H1 (cell line): ENCODE measurements around the gene UBE3C. TPM values are rescaled to one million over a fixed set of nuclear protein-coding genes. Genes with fewer than 3 reads are reported as not detected.

Experiments
- CTCF ChIA-PET: fragments of 300-600 bp; sonication (Branson Sonifier 250); formaldehyde crosslinking; loops from one replicate; lab custom pipeline; 2021; ENCODE audit not compliant: partially characterized antibody; lab: Charles Lee
- POLR2A ChIA-PET: fragments of 300-600 bp; sonication (Branson Sonifier 250); formaldehyde crosslinking; loops from one replicate; lab custom pipeline; 2021; ENCODE audit warnings: inconsistent platforms; ENCODE audit not compliant: partially characterized antibody; lab: Charles Lee
- DNase-seq, 2 experiments: peaks; one replicate each; pipeline versions ENCODE4 v3.0.0 to v3.0.0-alpha.2; 2010 to 2022; ENCODE audit warnings: low spot score in 2 of 2, low read depth in 1 of 2, mixed read lengths in 1 of 2
- FAIRE-seq: peaks from 2 replicates; lab custom pipeline; 2011; peaks lifted over from hg19 to GRCh38; lab: Jason Lieb, UNC
- H2AFZ ChIP-seq: 2 replicates; pipeline ENCODE4 v1.8.1; 2012; ENCODE audit warnings: low read length, inconsistent platforms
- H2AK5ac ChIP-seq: 2 replicates; pipeline ENCODE4 v1.6.1; 2013; ENCODE audit warnings: low read depth, low read length
- H2BK120ac ChIP-seq: replicated peaks from 2 replicates; pipeline ENCODE3; 2013; ENCODE audit warnings: low read depth, low read length, inconsistent platforms
- H2BK12ac ChIP-seq: 2 replicates; pipeline ENCODE4 v1.6.1; 2013; ENCODE audit warnings: low read depth, low read length
- H2BK15ac ChIP-seq: 2 replicates; pipeline ENCODE4 v1.6.1; 2013; ENCODE audit warnings: low read length
- H2BK20ac ChIP-seq: 2 replicates; pipeline ENCODE4 v1.6.1; 2013; ENCODE audit warnings: low read length
- H2BK5ac ChIP-seq: 2 replicates; pipeline ENCODE4 v1.6.1; 2013; ENCODE audit warnings: low read depth, low read length
- H3K14ac ChIP-seq: 2 replicates; pipeline ENCODE4 v1.6.1; 2013; ENCODE audit warnings: inconsistent platforms; ENCODE audit not compliant: insufficient read length
- H3K18ac ChIP-seq: 2 replicates; pipeline ENCODE4 v1.6.1; 2013; ENCODE audit warnings: low read length; ENCODE audit errors: extremely low read depth
- H3K23ac ChIP-seq: 2 replicates; pipeline ENCODE4 v1.6.1; 2013; ENCODE audit warnings: inconsistent platforms; ENCODE audit not compliant: insufficient read length
- H3K23me2 ChIP-seq: 2 replicates; pipeline ENCODE4 v1.6.1; 2013; ENCODE audit warnings: low read depth, low read length
- H3K27ac ChIP-seq: 2 replicates; pipeline ENCODE4 v1.6.1; 2011; ENCODE audit warnings: low read depth, low read length, inconsistent platforms
- H3K27me3 ChIP-seq, 4 experiments: replicated peaks in 1 of 4; 1 replicate in 1 of 4; 2 replicates in 3 of 4; pipeline versions ENCODE4 v1.6.1 to v1.8.1; 2011 to 2013; ENCODE audit warnings: low read length in 3 of 4, mild to moderate bottlenecking in 3 of 4, inconsistent platforms in 2 of 4, mixed read lengths in 2 of 4, moderate library complexity in 1 of 4; ENCODE audit not compliant: control insufficient read depth in 3 of 4, insufficient read depth in 3 of 4; ENCODE audit errors: extremely low read depth in 1 of 4
- H3K36me3 ChIP-seq, 4 experiments: 2 replicates each; pipeline versions ENCODE4 v1.6.1 to v1.8.1; 2011 to 2013; ENCODE audit warnings: mild to moderate bottlenecking in 4 of 4, low read length in 3 of 4, moderate library complexity in 2 of 4, control low read depth in 1 of 4, inconsistent platforms in 1 of 4; ENCODE audit not compliant: insufficient read depth in 4 of 4, control insufficient read depth in 2 of 4
- H3K4ac ChIP-seq: replicated peaks from 2 replicates; pipeline ENCODE3; 2013; ENCODE audit warnings: low read length, low read depth, mixed read lengths, inconsistent platforms; ENCODE audit not compliant: insufficient read length
- H3K4me1 ChIP-seq, 4 experiments: replicated peaks in 1 of 4; 1 replicate in 1 of 4; 2 replicates in 3 of 4; pipeline versions ENCODE4 v1.6.1 to v1.8.1; 2011 to 2013; ENCODE audit warnings: low read length in 3 of 4, inconsistent platforms in 2 of 4, mixed read lengths in 1 of 4; ENCODE audit not compliant: insufficient read depth in 4 of 4, control insufficient read depth in 3 of 4
- H3K4me2 ChIP-seq, 2 experiments: 2 replicates each; pipeline versions ENCODE4 v1.6.1 to v1.8.1; 2011 to 2013; ENCODE audit warnings: low read depth in 2 of 2, low read length in 2 of 2, control low read depth in 1 of 2, inconsistent platforms in 1 of 2, mild to moderate bottlenecking in 1 of 2; ENCODE audit not compliant: insufficient read depth in 1 of 2
- H3K4me3 ChIP-seq, 4 experiments: fragments of 200-600, 300-600 bp in 1 of 4; sonication (generic), shearing (Covaris generic), sonication (Bioruptor Twin) in 1 of 4; 2 replicates each; pipeline versions ENCODE4 v1.5.1 to v1.8.1; 2011 to 2016; ENCODE audit warnings: low read length in 4 of 4, low read depth in 3 of 4, control low read depth in 2 of 4, inconsistent platforms in 2 of 4, mild to moderate bottlenecking in 2 of 4, mixed read lengths in 1 of 4, moderate library complexity in 1 of 4; ENCODE audit not compliant: insufficient read depth in 2 of 4; ENCODE audit errors: extremely low read depth in 1 of 4
- H3K56ac ChIP-seq: replicated peaks from 2 replicates; pipeline ENCODE3; 2013; ENCODE audit warnings: low read depth, mild to moderate bottlenecking, mixed read lengths, low read length, inconsistent platforms; ENCODE audit not compliant: insufficient read length
- H3K79me1 ChIP-seq: 2 replicates; pipeline ENCODE4 v1.6.1; 2013; ENCODE audit warnings: low read depth, low read length, control low read depth
- H3K79me2 ChIP-seq, 2 experiments: 2 replicates each; pipeline versions ENCODE4 v1.6.1 to v1.8.1; 2012 to 2013; ENCODE audit warnings: low read length in 2 of 2, mild to moderate bottlenecking in 2 of 2, inconsistent platforms in 1 of 2; ENCODE audit not compliant: insufficient read depth in 2 of 2, control insufficient read depth in 1 of 2
- H3K9ac ChIP-seq, 4 experiments: replicated peaks in 1 of 4; 1 replicate in 1 of 4; 2 replicates in 3 of 4; pipeline versions ENCODE4 v1.6.1 to v1.8.1; 2011 to 2013; ENCODE audit warnings: low read depth in 3 of 4, low read length in 3 of 4, control low read depth in 2 of 4, mild to moderate bottlenecking in 2 of 4, moderate library complexity in 2 of 4, inconsistent platforms in 1 of 4; ENCODE audit errors: extremely low read depth in 1 of 4
- H3K9me3 ChIP-seq, 2 experiments: 2 replicates each; pipeline versions ENCODE4 v1.6.1 to v1.8.1; 2012 to 2013; ENCODE audit warnings: mild to moderate bottlenecking in 2 of 2, moderate library complexity in 2 of 2, control low read depth in 1 of 2, inconsistent platforms in 1 of 2, low read depth in 1 of 2, low read length in 1 of 2, mixed read lengths in 1 of 2; ENCODE audit not compliant: insufficient read depth in 2 of 2
- H4K20me1 ChIP-seq, 2 experiments: replicated peaks in 1 of 2; 2 replicates each; pipeline versions ENCODE3 to v1.8.1; 2011 to 2013; ENCODE audit warnings: inconsistent platforms in 2 of 2, low read length in 2 of 2, mild to moderate bottlenecking in 1 of 2; ENCODE audit not compliant: insufficient read depth in 2 of 2, control insufficient read depth in 1 of 2
- H4K5ac ChIP-seq: 2 replicates; pipeline ENCODE4 v1.6.1; 2013; ENCODE audit warnings: low read length, low read depth, mixed read lengths, inconsistent platforms; ENCODE audit not compliant: insufficient read length
- H4K8ac ChIP-seq: 2 replicates; pipeline ENCODE4 v1.8.0; 2013; ENCODE audit warnings: mild to moderate bottlenecking, moderate library complexity, low read length, inconsistent platforms; ENCODE audit not compliant: insufficient read depth; ENCODE audit errors: extremely low read depth
- H4K91ac ChIP-seq: replicated peaks from 2 replicates; pipeline ENCODE3; 2013; ENCODE audit warnings: low read length, mixed read lengths, inconsistent platforms; ENCODE audit not compliant: insufficient read length
- BRCA1 ChIP-seq: IDR thresholded peaks from 2 replicates; pipeline ENCODE4 v1.6.1; 2012; ENCODE audit warnings: low read depth, low read length, improper control_type of control experiment
- CBX5 ChIP-seq: fragments of 300-800, 300-1000 bp; sonication (generic); IDR thresholded peaks from 2 replicates; pipeline ENCODE4 v1.7.1; 2016; ENCODE audit warnings: antibody characterized with exemption, low read length, low read depth
- CHD1 ChIP-seq: IDR thresholded peaks from 2 replicates; pipeline ENCODE4 v1.6.1; 2012; ENCODE audit warnings: low read depth, low read length, improper control_type of control experiment
- CREB1 ChIP-seq: IDR thresholded peaks from 2 replicates; pipeline ENCODE4 v1.6.1; 2012; ENCODE audit warnings: inconsistent platforms
- RBBP5 ChIP-seq: IDR thresholded peaks from 2 replicates; pipeline ENCODE4 v1.7.1; 2012; ENCODE audit warnings: low read depth, mild to moderate bottlenecking, inconsistent platforms, low read length, moderate library complexity, borderline replicate concordance
- SP2 ChIP-seq: IDR thresholded peaks from 2 replicates; pipeline ENCODE4 v1.6.1; 2012; ENCODE audit warnings: mild to moderate bottlenecking, low read length, inconsistent platforms
- TAF1 ChIP-seq: IDR thresholded peaks from 2 replicates; pipeline ENCODE4 v1.6.1; 2011; ENCODE audit warnings: mild to moderate bottlenecking, low read depth, low read length
- TBP ChIP-seq: IDR thresholded peaks from 2 replicates; pipeline ENCODE4 v1.6.1; 2011; ENCODE audit warnings: low read depth, low read length, improper control_type of control experiment
- TCF12 ChIP-seq: IDR thresholded peaks from 2 replicates; pipeline ENCODE4 v1.6.1; 2011; ENCODE audit warnings: low read depth, mild to moderate bottlenecking, low read length
- YY1 ChIP-seq: IDR thresholded peaks from 2 replicates; pipeline ENCODE4 v1.6.1; 2011; ENCODE audit warnings: low read depth, mild to moderate bottlenecking, low read length
- WGBS, 2 experiments: shearing (Covaris generic) in 1 of 2; methylation state at CpG; one replicate each; pipeline versions ENCODE4 v1.1.6 to v1.1.7; 2013 to 2015; ENCODE audit warnings: low lambda C conversion rate in 2 of 2, mixed read lengths in 2 of 2, inconsistent platforms in 1 of 2, low coverage in 1 of 2, missing lambda C conversion rate in 1 of 2; ENCODE audit not compliant: insufficient replicate concordance in 2 of 2, insufficient coverage in 1 of 2, insufficient read length in 1 of 2; ENCODE audit errors: extremely low coverage in 1 of 2, missing lambda C conversion rate in 1 of 2; 5-methylcytosine and 5-hydroxymethylcytosine counted together
- long read RNA-seq, 2 experiments: library from RNA in 1 of 2; library from capped mRNA in 1 of 2; stranded (forward); transcript quantifications; one replicate each; pipeline ENCODE4 v2.0.0, GENCODE V29; 2021; ENCODE audit warnings: inconsistent platforms in 1 of 2
- polyA minus RNA-seq, 3 experiments: library from RNA; depleted of rRNA, polyadenylated mRNA; stranded (reverse); fragments of >200 nt; gene quantifications; 1 replicate in 2 of 3; 2 replicates in 1 of 3; pipeline ENCODE4 v1.2.3, GENCODE V29; 2011
- polyA plus RNA-seq, 7 experiments: library from polyadenylated mRNA; depleted of rRNA in 3 of 7; stranded (reverse) in 5 of 7; unstranded in 2 of 7; fragments of >200 nt in 5 of 7; fragments of 200-250 nt in 2 of 7; gene quantifications; 1 replicate in 5 of 7; 2 replicates in 1 of 7; 4 replicates in 1 of 7; pipeline versions ENCODE4 v1.2.1 to v1.2.3, GENCODE V29; 2011 to 2013; ENCODE audit warnings: missing spikeins in 2 of 7, mixed read lengths in 2 of 7
- total RNA-seq: library from RNA; stranded (reverse); fragmentation: NEBNext Ultra II Directional; extraction: Animal tissue kit (Norgen Biotek cat#: 25700); gene quantifications from 2 replicates; pipeline ENCODE4 v1.2.1, GENCODE V29; 2021

UBE3C gene
- total RNA-seq (49.6 and 54.1 TPM in 2 replicates), polyA plus RNA-seq (2011; rRNA removed) (26.5 and 32.0 TPM in 2 replicates), polyA minus RNA-seq (2011; rRNA and poly(A)+ RNA removed) (62.7 and 66.1 TPM in 2 replicates)
- polyA plus RNA-seq (2011; cell fraction: cytosol; rRNA removed) = 33.5 TPM
- polyA plus RNA-seq (2011; cell fraction: nucleus; rRNA removed) = 24.1 TPM
- polyA plus RNA-seq (2012, experiment 1 of 2) = 27.1 to 31.9 TPM (median 29.9 TPM) in 4 replicates
- polyA plus RNA-seq (2012, experiment 2 of 2) = 6.2 TPM
- 28.9 TPM for polyA plus RNA-seq (2013, experiment 1 of 2)
- 28.0 TPM for polyA plus RNA-seq (2013, experiment 2 of 2)
- polyA minus RNA-seq (2011; cell fraction: cytosol; rRNA and poly(A)+ RNA removed) = 38.2 TPM
- 61.8 TPM for polyA minus RNA-seq (2011; cell fraction: nucleus; rRNA and poly(A)+ RNA removed)
- long read RNA-seq, experiment 1, full-length matches to known transcripts = 4 of 47 reads
- long read RNA-seq, experiment 1, partial matches to known transcripts = 31 of 47 reads
- long read RNA-seq, experiment 1, other reads (novel, unspliced or antisense) = 12 of 47 reads
- long read RNA-seq, experiment 2, partial matches to known transcripts = 1 of 7 reads
- long read RNA-seq, experiment 2, other reads (novel, unspliced or antisense) = 6 of 7 reads

DNA sequence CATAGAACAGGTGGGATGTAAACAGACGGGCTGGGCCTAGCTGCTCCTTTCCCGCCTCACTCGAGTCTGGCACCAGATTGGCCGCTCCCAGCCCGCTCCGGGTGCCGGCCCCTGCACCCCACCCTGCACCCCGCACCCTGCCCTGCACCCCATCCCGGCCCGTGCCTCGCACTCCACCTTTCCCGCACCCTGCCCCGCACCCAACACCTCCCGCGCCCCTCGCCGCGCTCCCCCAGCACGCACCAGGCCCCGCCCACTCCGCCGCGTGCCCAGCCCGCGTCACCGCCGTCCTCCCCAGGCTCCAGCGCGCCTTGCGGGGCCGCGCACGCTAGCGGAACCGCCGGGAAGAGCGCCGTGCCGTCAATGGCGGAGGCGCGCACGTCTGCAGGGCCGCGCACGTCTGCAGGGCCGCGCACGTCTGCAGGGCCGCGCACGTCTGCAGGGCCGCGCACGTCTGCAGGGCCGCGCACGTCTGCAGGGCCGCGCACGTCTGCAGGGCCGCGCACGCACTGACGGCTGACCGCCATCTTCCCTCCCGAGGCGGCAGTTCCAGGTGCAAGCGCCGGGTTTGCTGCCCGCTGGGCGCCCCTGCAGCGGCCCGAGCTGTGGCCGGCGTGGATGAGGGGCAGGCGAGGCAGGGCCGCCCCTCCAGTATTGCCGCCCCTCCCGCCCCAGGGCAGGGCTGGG lies at the start of gene UBE3C:
Gene UBE3C, plus strand, starts transcription at position 503 of the 687 bp plus-strand sequence. CDS start 347 bp downstream, outside the sequence.
- H3K23me2 ChIP-seq = peaks cover 8% of the 10 kb centered on the region
- peaks cover 6% of the 10 kb centered on the region for H3K79me1 ChIP-seq
- no peak within 1 kb of the TSS for H3K23ac ChIP-seq
- 2% methylated on average over 30 of the region's 80 CpGs; no CpG with 5 or more reads in 1 of the 2 experiments for WGBS, 2 experiments
- H3K27ac ChIP-seq = peak within 1 kb of the TSS; percentile 75
- ChIA-PET CTCF (no interaction called here), POLR2A (interaction anchor here (0.7 to 1.2 kb wide), 5 partner anchors 11 to 130 kb away, joined by 3 to 4 read pairs (median 3); no protein-coding TSS in a partner anchor)
- H3K14ac ChIP-seq = peak within 1 kb of the TSS; percentile 12
- peak within 1 kb of the TSS; percentile 48; the same call in 1 of the 2 replicates for H3K18ac ChIP-seq
- DNase-seq (peak; percentile 73 to 93), FAIRE-seq (no peak)
- no peak within 1 kb of the TSS for H2BK20ac ChIP-seq
- peak within 1 kb of the TSS; percentile 6; the same call in 1 of the 2 replicates for H2BK5ac ChIP-seq
- no peak within 1 kb of the TSS for H3K4ac ChIP-seq
- H2BK120ac ChIP-seq = no peak within 1 kb of the TSS
- H4K20me1 ChIP-seq = peaks cover 17 to 29% of the 10 kb centered on the region in 2 experiments
- no peak within 1 kb of the TSS for H2BK15ac ChIP-seq
- peak within 1 kb of the TSS; percentile 61 to 95 (median 93) for H3K4me3 ChIP-seq
- peaks cover 0 to 10% (median 8%) of the 10 kb centered on the region in 4 experiments; a peak in 6 of 7 replicates for H3K4me1 ChIP-seq
- H4K91ac ChIP-seq = peak within 1 kb of the TSS; percentile 79
- peak within 1 kb of the TSS; percentile 71 to 94 (median 81) for H3K9ac ChIP-seq
- H4K5ac ChIP-seq = peak within 1 kb of the TSS; percentile 22
- peak within 1 kb of the TSS; percentile 95 for H4K8ac ChIP-seq
- H3K56ac ChIP-seq = peak within 1 kb of the TSS; percentile 33
- H3K36me3 ChIP-seq = peaks cover 2 to 23% (median 5%) of the 10 kb centered on the region in 4 experiments; a peak in 4 of 8 replicates
- no peak within 1 kb of the TSS for H2BK12ac ChIP-seq
- H2AFZ ChIP-seq = no peak within 1 kb of the TSS
- no peaks in the 10 kb centered on the region for H3K9me3 ChIP-seq
- peaks cover 38 to 43% of the 10 kb centered on the region in 2 experiments for H3K79me2 ChIP-seq
- H3K27me3 ChIP-seq = no peaks in the 10 kb centered on the region
- H2AK5ac ChIP-seq = no peak within 1 kb of the TSS
- H3K4me2 ChIP-seq = peak within 1 kb of the TSS; percentile 95 to 99
- TF ChIP-seq CHD1 (no peak), TAF1 (0 out of 2 replicates have a peak, but pooled peaks have one; percentile 36), SP2 (no peak), CBX5 (no peak), BRCA1 (no peak), TBP (peak; percentile 31; the same call in 1 of the 2 replicates), YY1 (peak; percentile 91), RBBP5 (peak; percentile 21; the same call in 1 of the 2 replicates), TCF12 (peak; percentile 86; the same call in 1 of the 2 replicates), CREB1 (peak; percentile 80)
